ENCODE data around the gene HAAO.

GRCh38 chr2:42736598-42737322 is 55.6 kb downstream of the HAAO start:
- no peak for TF ChIP-seq CTCF (conservative IDR thresholded peaks at IDR 0.05; ENCODE audit: low read depth, low read length)
- no peak for TF ChIP-seq EZH2phosphoT487 (IDR thresholded peaks at IDR 0.05; ENCODE audit: borderline replicate concordance, low read length)
